Fibroblast of lung (primary cell): Measurements from ENCODE around the gene TMPRSS5. TPM values are rescaled to one million over a fixed set of nuclear protein-coding genes. Genes with fewer than 3 reads are reported as not detected.
A peak's percentile ranks its signal among the peaks of the same experiment; 100 is the strongest.

Source experiments
- DNase-seq, 2 donors: peaks; one replicate each; pipeline versions ENCODE4 v3.0.0 to v3.0.0-alpha.2; 2010; ENCODE audit warnings: low read depth in 2 of 2
- H2AFZ ChIP-seq: 2 replicates; pipeline ENCODE4 v1.5.1; 2012; ENCODE audit warnings: low read length, control low read depth, inconsistent platforms
- H3K27ac ChIP-seq: 2 replicates; pipeline ENCODE4 v1.5.1; 2011; ENCODE audit warnings: low read length, control low read depth; ENCODE audit not compliant: insufficient read depth
- H3K27me3 ChIP-seq: 2 replicates; pipeline ENCODE4 v1.5.1; 2011; ENCODE audit warnings: mild to moderate bottlenecking, low read length; ENCODE audit not compliant: control insufficient read depth, insufficient read depth
- H3K36me3 ChIP-seq: 2 replicates; pipeline ENCODE4 v1.5.1; 2011; ENCODE audit warnings: low read length; ENCODE audit not compliant: control insufficient read depth, insufficient read depth
- H3K4me1 ChIP-seq: 2 replicates; pipeline ENCODE4 v1.5.1; 2011; ENCODE audit warnings: low read length; ENCODE audit not compliant: control insufficient read depth, insufficient read depth; ENCODE audit errors: extremely low read depth
- H3K4me2 ChIP-seq: 2 replicates; pipeline ENCODE4 v1.5.1; 2011; ENCODE audit warnings: low read length, control low read depth; ENCODE audit not compliant: insufficient read depth; ENCODE audit errors: extremely low read depth
- H3K4me3 ChIP-seq, 4 experiments: fragments of 200-600 bp in 1 of 4; sonication (generic) in 1 of 4; replicated peaks in 1 of 4; 2 replicates each; pipeline ENCODE4 v1.5.1; 2011 to 2016; ENCODE audit warnings: low read length in 4 of 4, low read depth in 3 of 4, mild to moderate bottlenecking in 3 of 4, control low read depth in 2 of 4, inconsistent platforms in 1 of 4, mixed read lengths in 1 of 4; ENCODE audit not compliant: insufficient read depth in 1 of 4; ENCODE audit errors: control extremely low read depth in 1 of 4
- H3K79me2 ChIP-seq: 2 replicates; pipeline ENCODE4 v1.5.1; 2012; ENCODE audit warnings: mild to moderate bottlenecking, low read length, inconsistent platforms; ENCODE audit not compliant: control insufficient read depth, insufficient read depth
- H3K9ac ChIP-seq: 2 replicates; pipeline ENCODE4 v1.5.1; 2011; ENCODE audit warnings: mild to moderate bottlenecking, low read length, control low read depth; ENCODE audit not compliant: insufficient read depth
- H3K9me3 ChIP-seq: 2 replicates; pipeline ENCODE4 v1.5.1; 2012; ENCODE audit warnings: low read depth, low read length; ENCODE audit not compliant: control insufficient read depth, insufficient read depth
- H4K20me1 ChIP-seq: 2 replicates; pipeline ENCODE4 v1.5.1; 2011; ENCODE audit warnings: low read length; ENCODE audit not compliant: control insufficient read depth, insufficient read depth; ENCODE audit errors: extremely low read depth
- CTCF ChIP-seq, 2 donors: IDR thresholded peaks in 1 of 2; conservative IDR thresholded peaks in 1 of 2; 1 replicate in 1 of 2; 2 replicates in 1 of 2; pipeline ENCODE4 v1.5.1; 2011 to 2012; ENCODE audit warnings: low read length in 2 of 2, control low read depth in 1 of 2, inconsistent platforms in 1 of 2, low read depth in 1 of 2, mild to moderate bottlenecking in 1 of 2
- EZH2 ChIP-seq: IDR thresholded peaks from 2 replicates; pipeline ENCODE4 v1.5.1; 2012; ENCODE audit warnings: low read length, control low read depth, mild to moderate bottlenecking; ENCODE audit errors: missing control alignments
- polyA plus RNA-seq, 2 donors: library from polyadenylated mRNA; depleted of rRNA in 1 of 2; stranded (reverse) in 1 of 2; unstranded in 1 of 2; fragments of >200 nt; gene quantifications; 2 replicates each; pipeline ENCODE4 v1.2.1, GENCODE V29; 2011 to 2012; ENCODE audit warnings: missing spikeins in 1 of 2
- total RNA-seq: library from RNA; depleted of rRNA; stranded (reverse); fragments of >200 nt; gene quantifications from 2 replicates; pipeline ENCODE4 v1.2.1, GENCODE V29; 2014

The TMPRSS5 gene
- total and polyA plus RNA-seq, 2 donors (not counting 1 experiment from before 2014, with no cell fraction given) = 0.08 to 0.17 TPM

- no peak overlapping the region for H3K27ac ChIP-seq
- DNase-seq = no peak
- no peaks in the 10 kb centered on the region for H3K36me3 ChIP-seq
- H3K9me3 ChIP-seq = no peaks in the 10 kb centered on the region
- H3K79me2 ChIP-seq = no peaks in the 10 kb centered on the region
- H2AFZ ChIP-seq = no peak overlapping the region
- no peak overlapping the region for H3K9ac ChIP-seq
- H3K4me1 ChIP-seq = no peaks in the 10 kb centered on the region
- no peak overlapping the region for H3K4me3 ChIP-seq
- no peaks in the 10 kb centered on the region for H4K20me1 ChIP-seq
- H3K4me2 ChIP-seq = no peak overlapping the region
- TF ChIP-seq EZH2 = no peak
- no peaks in the 10 kb centered on the region for H3K27me3 ChIP-seq
These were observed 56.8 kb downstream of the TMPRSS5 start for GRCh38 chr11:113649311-113649710.

GRCh38 chr11:113647856-113648255 is 58.3 kb downstream of the TMPRSS5 start:
- H4K20me1 ChIP-seq = no peaks in the 10 kb centered on the region
- H3K36me3 ChIP-seq = no peaks in the 10 kb centered on the region
- TF ChIP-seq CTCF (conservative IDR thresholded peaks at IDR 0.05 in 1 of 2, IDR thresholded peaks at IDR 0.05 in 1 of 2; ENCODE audit: low read depth in 1 of 2, low read length in 2 of 2) (no peak), EZH2 (no peak)
- no peaks in the 10 kb centered on the region for H3K4me1 ChIP-seq
- no peaks in the 10 kb centered on the region for H3K27me3 ChIP-seq
- DNase-seq = peak in 1 of 2 donors; percentile 71
- H3K4me3 ChIP-seq = no peak overlapping the region
- no peak overlapping the region for H2AFZ ChIP-seq
- H3K9ac ChIP-seq = no peak overlapping the region
- no peaks in the 10 kb centered on the region for H3K79me2 ChIP-seq
- no peak overlapping the region for H3K27ac ChIP-seq
- H3K9me3 ChIP-seq = no peaks in the 10 kb centered on the region
- H3K4me2 ChIP-seq = no peak overlapping the region

- TF ChIP-seq EZH2 (no peak), CTCF (conservative IDR thresholded peaks at IDR 0.05 in 1 of 2, IDR thresholded peaks at IDR 0.05 in 1 of 2; ENCODE audit: low read depth in 1 of 2, low read length in 2 of 2) (no peak)
- Histone ChIP-seq H3K27me3 (no peaks in the 10 kb centered on the region), H2AFZ (no peak overlapping the region)
These were observed 59.0 kb downstream of the TMPRSS5 start for GRCh38 chr11:113647108-113647507.

More at GRCh38 chr11:113647108-113647507, 59.0 kb downstream of the TMPRSS5 start:
- DNase-seq = no peak
- Histone ChIP-seq H3K9ac (no peak overlapping the region), H3K4me2 (no peak overlapping the region), H4K20me1 (no peaks in the 10 kb centered on the region), H3K4me1 (no peaks in the 10 kb centered on the region), H3K79me2 (no peaks in the 10 kb centered on the region), H3K9me3 (no peaks in the 10 kb centered on the region), H3K36me3 (no peaks in the 10 kb centered on the region), H3K4me3 (no peak overlapping the region), H3K27ac (no peak overlapping the region)
